K562 (cell line): ENCODE measurements around the gene MEF2B. TPM values are rescaled to one million over a fixed set of nuclear protein-coding genes. Genes with fewer than 3 reads are reported as not detected.
"Not testable (repeated sequence)": the region's sequence is repeated elsewhere in the genome, so short reads cannot be mapped to it uniquely, and the experiment has no call there.

Experiments
- ATAC-seq: fragments of 200-7000 bp; cut with Tn5 transposase; 3 replicates; pipeline ENCODE4 v1.9.1; 2020; ENCODE audit warnings: moderate library complexity
- BruUV-seq: library from RNA; stranded (reverse); fragments of 400-500 nt; replicated peaks from 2 replicates; lab custom pipeline; 2021; lab: Mats Ljungman, UMichigan
- CTCF ChIA-PET: fragments of 300-600 bp; formaldehyde crosslinking; extraction: SDS; loops from one replicate; lab custom pipeline; 2021; ENCODE audit warnings: low intra/inter-chr PET ratio; lab: Yijun Ruan, JAX
- POLR2A ChIA-PET: fragments of 300-600, 350-650 bp; sonication (Branson Sonifier 250); formaldehyde crosslinking; extraction: SDS; loops from one replicate; lab custom pipeline; 2021; ENCODE audit warnings: antibody characterized with exemption, inconsistent platforms; lab: Yijun Ruan, JAX
- DNase-seq, 4 experiments: peaks; one replicate each; pipeline versions ENCODE4 v3.0.0 to v3.0.0-alpha.2; 2011 to 2018; ENCODE audit warnings: low spot score in 3 of 4, mixed read lengths in 3 of 4; ENCODE audit errors: extremely low read depth in 1 of 4
- FAIRE-seq: peaks from 2 replicates; lab custom pipeline; 2011; peaks lifted over from hg19 to GRCh38; lab: Jason Lieb, UNC
- H2AFZ ChIP-seq: 2 replicates; pipeline ENCODE4 v1.6.0; 2011; ENCODE audit warnings: low read depth, low read length, control low read depth, inconsistent platforms
- H3K27ac ChIP-seq: fragments of 200-600 bp; 3 replicates; pipeline ENCODE4 v1.8.0; 2011; ENCODE audit warnings: low read depth, mild to moderate bottlenecking, control low read depth, inconsistent platforms, low read length, moderate library complexity, mixed read lengths; ENCODE audit errors: extremely low read depth
- H3K27me3 ChIP-seq, 2 experiments: fragments of 300-600 bp in 1 of 2; 2 replicates in 1 of 2; 3 replicates in 1 of 2; pipeline versions ENCODE4 v1.6.0 to v1.8.0; 2011; ENCODE audit warnings: inconsistent platforms in 2 of 2, low read length in 2 of 2, mild to moderate bottlenecking in 1 of 2, mixed read lengths in 1 of 2, moderate library complexity in 1 of 2; ENCODE audit not compliant: control insufficient read depth in 2 of 2, insufficient read depth in 2 of 2
- H3K36me3 ChIP-seq: fragments of 300-600 bp; 3 replicates; pipeline ENCODE4 v1.8.0; 2011; ENCODE audit warnings: mild to moderate bottlenecking, low read length, inconsistent platforms; ENCODE audit not compliant: control insufficient read depth, insufficient read depth
- H3K4me1 ChIP-seq, 2 experiments: fragments of 200-600 bp in 1 of 2; replicated peaks in 1 of 2; 2 replicates in 1 of 2; 3 replicates in 1 of 2; pipeline versions ENCODE4 v1.5.1 to v1.8.0; 2011; ENCODE audit warnings: inconsistent platforms in 2 of 2, low read length in 2 of 2, mild to moderate bottlenecking in 1 of 2, mixed read lengths in 1 of 2, moderate library complexity in 1 of 2; ENCODE audit not compliant: control insufficient read depth in 2 of 2, insufficient read depth in 2 of 2
- H3K4me2 ChIP-seq: 2 replicates; pipeline ENCODE4 v1.6.1; 2011; ENCODE audit warnings: low read length, control low read depth, inconsistent platforms, mixed read lengths; ENCODE audit not compliant: insufficient read depth
- H3K4me3 ChIP-seq: fragments of 200-600 bp; sonication (generic), shearing (Covaris generic); 2 replicates; pipeline ENCODE4 v1.5.1; 2016; ENCODE audit warnings: control low read depth, inconsistent platforms
- H3K79me2 ChIP-seq: fragments of 200-600 bp; 3 replicates; pipeline ENCODE4 v1.8.0; 2011; ENCODE audit warnings: low read length, inconsistent platforms; ENCODE audit not compliant: control insufficient read depth, insufficient read depth
- H3K9ac ChIP-seq, 2 experiments: 2 replicates each; pipeline versions ENCODE4 v1.6.0 to v1.6.1; 2011; ENCODE audit warnings: low read depth in 2 of 2, low read length in 2 of 2, control low read depth in 1 of 2, inconsistent platforms in 1 of 2, mild to moderate bottlenecking in 1 of 2, mixed read lengths in 1 of 2; ENCODE audit not compliant: insufficient read depth in 1 of 2
- H3K9me1 ChIP-seq: one replicate; pipeline ENCODE4 v1.6.0; 2011; ENCODE audit warnings: inconsistent platforms, mild to moderate bottlenecking, low read length, moderate library complexity; ENCODE audit not compliant: control insufficient read depth, insufficient read depth
- H3K9me3 ChIP-seq: replicated peaks from 2 replicates; pipeline ENCODE4 v1.5.1; 2011; ENCODE audit warnings: low read depth, low read length, inconsistent platforms; ENCODE audit not compliant: control insufficient read depth, insufficient read depth
- H4K20me1 ChIP-seq: replicated peaks from 2 replicates; pipeline ENCODE4 v1.6.1; 2011; ENCODE audit warnings: low read length, inconsistent platforms, mixed read lengths; ENCODE audit not compliant: control insufficient read depth, insufficient read depth
- ADNP ChIP-seq: fragments of 200-800 bp; sonication (Bioruptor generic); IDR thresholded peaks from 2 replicates; pipeline ENCODE4 v1.6.1; 2016; ENCODE audit warnings: missing genetic modification characterization, missing compliant biosample characterization
- ERF ChIP-seq: fragments of 450-650 bp; formaldehyde crosslinking; IDR thresholded peaks from 2 replicates; pipeline ENCODE4 v1.4.0; 2020; ENCODE audit warnings: mild to moderate bottlenecking, mixed read lengths
- EZH2 ChIP-seq: IDR thresholded peaks from 2 replicates; pipeline ENCODE4 v1.6.1; 2012; ENCODE audit warnings: low read depth, mild to moderate bottlenecking, inconsistent platforms, low read length, borderline replicate concordance
- POLR2G ChIP-seq: fragments of 200-400 bp; formaldehyde crosslinking; IDR thresholded peaks from 2 replicates; pipeline ENCODE4 v1.6.1; 2017; ENCODE audit warnings: low read depth, mild to moderate bottlenecking, antibody characterized with exemption, low read length, moderate library complexity
- SOX6 ChIP-seq: fragments of 450-650 bp; IDR thresholded peaks from 2 replicates; pipeline ENCODE4 v1.6.1; 2014; ENCODE audit warnings: mild to moderate bottlenecking
- ZBTB33 ChIP-seq: sonication (generic); formaldehyde crosslinking; IDR thresholded peaks from 2 replicates; pipeline ENCODE4 v1.8.1; 2023; ENCODE audit warnings: mild to moderate bottlenecking, missing genetic modification reagents
- ZEB2 ChIP-seq: fragments of 450-650 bp; IDR thresholded peaks from 2 replicates; pipeline ENCODE4 v1.6.1; 2016
- ZNF121 ChIP-seq: sonication (generic); formaldehyde crosslinking; conservative IDR thresholded peaks from 2 replicates; pipeline ENCODE4 v1.8.0; 2022; ENCODE audit warnings: missing genetic modification reagents
- ZNF41 ChIP-seq: fragments of 250-450 bp; sonication (Bioruptor Pico); conservative IDR thresholded peaks from 2 replicates; pipeline ENCODE4 v1.4.0; 2020; ENCODE audit warnings: mild to moderate bottlenecking
- ZNF512 ChIP-seq: IDR thresholded peaks from 2 replicates; pipeline ENCODE4 v1.6.1; 2016; ENCODE audit warnings: missing genetic modification characterization, missing compliant biosample characterization
- WGBS: fragments of 100-300 bp; shearing (Covaris generic); methylation state at CpG from one replicate; pipeline ENCODE4 v1.1.6; 2016; ENCODE audit warnings: low coverage, mixed read lengths; ENCODE audit not compliant: insufficient coverage; ENCODE audit errors: missing lambda C conversion rate; 5-methylcytosine and 5-hydroxymethylcytosine counted together
- in situ Hi-C: fragments of 300-500 bp; cut with MboI; formaldehyde crosslinking; loops from 4 replicates; pipeline ENCODE4 v1.15.0; 2018; ENCODE audit warnings: inconsistent platforms, mixed read lengths
- intact Hi-C: fragments of 100-400 bp; cut with micrococcal nuclease; formaldehyde crosslinking; loops from 2 replicates; pipeline ENCODE4 v1.14.2; 2022
- polyA plus RNA-seq, 8 experiments: library from polyadenylated mRNA; depleted of rRNA in 4 of 8; stranded (reverse) in 5 of 8; unstranded in 3 of 8; fragments of >200 nt; fragmentation: Nextera tagmentation in 2 of 8; fragmentation: Illumina TruSeq in 1 of 8; extraction: Ambion mirVana in 2 of 8; extraction: Trizol in 1 of 8; gene quantifications; 2 replicates each; pipeline versions ENCODE4 v1.2.1 to v1.2.3, GENCODE V29; 2011 to 2014; ENCODE audit warnings: inconsistent platforms in 1 of 8, missing spikeins in 1 of 8
- total RNA-seq, 7 experiments: library from RNA; depleted of rRNA in 6 of 7; stranded (reverse); fragments of >200 nt in 6 of 7; fragmentation: Illumina TruSeq in 2 of 7; extraction: Trizol in 2 of 7; gene quantifications; 2 replicates each; pipeline versions ENCODE4 v1.2.1 to v1.2.3, GENCODE V29; 2011 to 2021; ENCODE audit warnings: low replicate concordance in 1 of 7

The MEF2B gene
- total and polyA plus RNA-seq, 9 of the 15 experiments (the other 6 are each of a cell fraction or from before 2014, with no cell fraction given), result 0.14 to 1.9 (median 0.71) TPM; not detected in 3

- H3K27me3 ChIP-seq, ATAC-seq, H3K4me2 ChIP-seq, H3K27ac ChIP-seq, H4K20me1 ChIP-seq, CTCF ChIA-PET, H3K4me3 ChIP-seq, H3K9ac ChIP-seq, POLR2A ChIA-PET, intact Hi-C loops, H3K9me3 ChIP-seq, H3K9me1 ChIP-seq, H3K79me2 ChIP-seq, DNase-seq, FAIRE-seq, in situ Hi-C loops, BruUV-seq, H2AFZ ChIP-seq: not testable (repeated sequence)
- peak; percentile 98 for TF ChIP-seq ZNF121 (CRISPR knock-in tag)
- peaks cover 22% of the 10 kb centered on the region; the same call in 1 of the 3 replicates for H3K36me3 ChIP-seq
- peaks cover 14 to 45% of the 10 kb centered on the region in 2 experiments for H3K4me1 ChIP-seq
- 95% methylated on average over 4 of the region's 7 CpGs for WGBS
These were observed 63.1 kb downstream of the MEF2B start for GRCh38 chr19:19106938-19107337.

- Histone ChIP-seq H3K9me3 (no peaks in the 10 kb centered on the region), H4K20me1 (no peaks in the 10 kb centered on the region), H3K4me1 (peaks cover 14 to 48% of the 10 kb centered on the region in 2 experiments), H3K4me2 (peak overlapping the region; percentile 83), H3K27ac (peak overlapping the region; percentile 75), H3K36me3 (peaks cover 29% of the 10 kb centered on the region; the same call in 2 of the 3 replicates), H3K9me1 (no peaks in the 10 kb centered on the region), H2AFZ (peak overlapping the region; percentile 91), H3K4me3 (0 out of 2 replicates have a peak overlapping the region, but pooled peaks have one; percentile 41), H3K79me2 (no peaks in the 10 kb centered on the region), H3K27me3 (no peaks in the 10 kb centered on the region), H3K9ac (peak overlapping the region; percentile 26 to 61; a peak in 3 of 4 replicates)
- CTCF ChIA-PET, result no interaction called here
- intact Hi-C loops, result no loop called here
- TF ChIP-seq POLR2G (peak; percentile 59; the same call in 1 of the 2 replicates), SOX6 (no peak), ZNF512 (tag) (no peak), ZBTB33 (peak; percentile 84), ZEB2 (no peak), ZNF41 (CRISPR knock-in tag) (no peak), ADNP (tag) (no peak), ERF (CRISPR knock-in tag) (no peak), EZH2 (no peak)
- no peak for DNase-seq
- 76% methylated on average over 18 of the region's 25 CpGs for WGBS
- BruUV-seq, result no TSS peak
- POLR2A ChIA-PET, result no interaction called here
- no peak for ATAC-seq
- in situ Hi-C loops, result no loop called here
- FAIRE-seq, result peak; percentile 51
These were observed 64.0 kb downstream of the MEF2B start for GRCh38 chr19:19106056-19106551.
